Mucosa of rectum (tissue), 2 donors: ENCODE data around the gene CENPP.

Experiments used
- H3K27ac ChIP-seq, 2 donors: one replicate each; pipeline ENCODE4 v1.7.0; 2013; ENCODE audit warnings: inconsistent platforms in 2 of 2, low read depth in 2 of 2, low read length in 2 of 2
- H3K27me3 ChIP-seq, 2 donors: one replicate each; pipeline ENCODE4 v1.7.0; 2013; ENCODE audit warnings: low read length in 2 of 2; ENCODE audit not compliant: control insufficient read depth in 2 of 2, insufficient read depth in 2 of 2
- H3K36me3 ChIP-seq, 2 donors: one replicate each; pipeline ENCODE4 v1.7.0; 2013; ENCODE audit warnings: low read length in 2 of 2; ENCODE audit not compliant: control insufficient read depth in 2 of 2, insufficient read depth in 2 of 2
- H3K4me1 ChIP-seq, 2 donors: one replicate each; pipeline ENCODE4 v1.7.0; 2013; ENCODE audit warnings: low read length in 2 of 2, mild to moderate bottlenecking in 1 of 2; ENCODE audit not compliant: control insufficient read depth in 2 of 2, insufficient read depth in 2 of 2
- H3K4me3 ChIP-seq, 2 donors: one replicate each; pipeline ENCODE4 v1.7.0; 2013; ENCODE audit warnings: low read length in 2 of 2
- H3K9ac ChIP-seq, 2 donors: one replicate each; pipeline ENCODE4 v1.7.0; 2013; ENCODE audit warnings: low read length in 2 of 2, low read depth in 1 of 2, mild to moderate bottlenecking in 1 of 2
- H3K9me3 ChIP-seq, 2 donors: one replicate each; pipeline ENCODE4 v1.7.0; 2013; ENCODE audit warnings: low read length in 2 of 2; ENCODE audit not compliant: control insufficient read depth in 2 of 2
- donor health status: healthy.
- donor health status: Normal muscosa, but diverticular disease.

CENPP gene

DNA sequence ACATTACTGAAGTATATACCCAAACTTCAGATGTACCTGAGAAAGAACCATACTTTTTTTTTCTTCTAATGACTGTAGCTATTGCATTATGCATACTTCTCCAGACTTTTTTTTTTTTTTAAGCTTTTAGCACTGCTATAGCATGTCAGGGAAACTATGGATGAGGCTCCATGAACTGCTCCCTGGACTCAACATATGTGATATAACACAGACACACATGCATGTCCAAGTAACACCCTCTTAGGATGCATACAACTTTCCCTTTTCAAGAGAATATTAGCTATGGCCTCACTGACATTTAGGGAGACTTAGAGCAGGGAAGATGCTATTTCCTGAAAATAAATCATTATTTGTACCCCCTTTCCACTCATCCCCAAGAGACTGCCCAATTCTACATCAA, 157.1 kb downstream of the CENPP start:
- Histone ChIP-seq H3K27ac (no peak overlapping the region), H3K9ac (no peak overlapping the region), H3K9me3 (no peaks in the 10 kb centered on the region), H3K36me3 (no peaks in the 10 kb centered on the region), H3K27me3 (no peaks in the 10 kb centered on the region), H3K4me1 (peaks cover 2 to 5% of the 10 kb centered on the region in 2 donors), H3K4me3 (no peak overlapping the region)

DNA sequence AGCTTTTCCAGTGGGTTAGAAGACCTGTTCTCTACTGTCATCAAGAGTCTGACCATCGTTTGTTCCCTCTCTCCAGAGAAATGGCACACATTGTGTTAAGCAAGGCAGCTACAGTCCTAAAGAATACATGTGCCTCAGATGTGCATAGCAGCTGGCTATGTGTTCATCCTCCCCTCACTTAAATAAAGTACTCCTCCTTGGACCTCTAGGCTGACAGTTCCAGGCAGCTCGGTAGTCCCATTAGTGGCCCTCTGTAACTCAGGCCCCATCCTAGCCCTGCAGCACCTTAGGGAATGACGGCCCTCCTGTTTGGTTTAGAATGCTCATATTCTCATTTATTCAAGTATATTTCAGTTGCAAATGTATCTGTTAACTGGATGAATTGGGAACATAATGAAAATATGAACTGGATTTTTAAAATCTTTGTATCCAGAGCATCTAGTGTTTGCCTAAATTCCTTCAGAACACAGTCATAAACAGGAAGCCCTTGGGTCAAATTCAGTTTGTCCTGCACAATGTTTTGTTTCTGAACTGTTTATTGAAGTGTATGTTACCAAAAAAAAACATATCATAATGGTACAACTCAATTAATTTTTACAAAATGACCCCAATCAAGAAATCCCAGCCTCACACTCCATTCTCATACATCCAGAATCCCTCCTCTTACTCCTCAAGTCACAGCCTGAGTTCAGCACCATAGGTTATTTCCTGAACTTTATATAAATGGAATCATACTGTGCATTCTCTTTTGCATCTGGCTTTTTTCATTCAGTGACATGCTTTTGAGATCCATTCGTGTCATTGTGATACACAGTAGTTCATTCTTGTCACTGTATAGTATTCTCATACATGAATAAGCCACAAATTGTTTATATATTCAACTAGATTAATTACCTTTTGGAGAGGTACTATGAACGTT, 158.1 kb downstream of the CENPP start:
- Histone ChIP-seq H3K27me3 (no peaks in the 10 kb centered on the region), H3K27ac (no peak overlapping the region), H3K4me3 (no peak overlapping the region), H3K4me1 (peaks cover 2 to 5% of the 10 kb centered on the region in 2 donors), H3K36me3 (no peaks in the 10 kb centered on the region), H3K9ac (no peak overlapping the region), H3K9me3 (no peaks in the 10 kb centered on the region)

DNA sequence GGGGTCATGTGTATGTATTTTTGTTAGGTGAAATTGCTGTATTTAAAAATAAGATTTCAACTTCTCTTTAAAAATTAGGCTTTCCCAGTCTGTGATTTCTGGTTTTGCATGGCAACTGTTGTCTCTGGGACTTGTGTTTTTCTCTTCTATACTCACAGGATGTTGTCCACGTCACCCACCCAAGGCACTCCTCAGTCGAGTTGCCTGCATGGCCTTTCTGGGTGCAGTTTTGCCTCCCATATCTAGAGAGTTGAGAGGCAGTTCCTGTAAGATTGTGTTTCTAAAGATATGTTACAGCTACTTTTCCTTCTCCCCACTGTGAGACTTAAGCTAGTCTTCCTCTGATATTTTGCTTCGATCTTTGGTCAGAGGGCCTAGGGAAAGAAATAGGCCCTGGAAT, 158.8 kb downstream of the CENPP start:
- H3K27ac ChIP-seq = no peak overlapping the region
- no peak overlapping the region for H3K4me3 ChIP-seq
- H3K27me3 ChIP-seq = no peaks in the 10 kb centered on the region
- H3K36me3 ChIP-seq = no peaks in the 10 kb centered on the region
- H3K4me1 ChIP-seq = peaks cover 2 to 5% of the 10 kb centered on the region in 2 donors
- H3K9me3 ChIP-seq = no peaks in the 10 kb centered on the region
- no peak overlapping the region for H3K9ac ChIP-seq

DNA sequence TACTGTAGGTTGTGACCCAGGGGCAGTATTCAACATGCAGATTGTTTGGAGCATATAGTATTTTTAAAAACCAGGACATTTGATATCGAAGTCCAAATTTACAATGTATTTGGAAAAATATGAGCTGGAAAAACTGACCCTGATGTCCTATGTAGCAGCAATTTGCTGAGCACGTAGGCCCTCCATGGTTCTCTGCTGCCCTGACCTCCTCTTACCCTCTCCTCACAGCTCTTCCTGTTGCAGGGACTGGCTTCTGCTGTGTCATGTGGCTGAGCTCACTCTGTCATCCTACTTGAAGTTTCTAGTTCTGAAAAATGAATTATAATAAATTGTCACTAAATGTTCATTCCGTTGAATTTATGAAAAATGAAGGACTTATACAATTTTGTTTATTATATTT, 160.6 kb downstream of the CENPP start:
- Histone ChIP-seq H3K27ac (no peak overlapping the region), H3K4me3 (no peak overlapping the region), H3K9ac (no peak overlapping the region), H3K9me3 (no peaks in the 10 kb centered on the region), H3K4me1 (peaks cover 2 to 5% of the 10 kb centered on the region in 2 donors), H3K27me3 (no peaks in the 10 kb centered on the region), H3K36me3 (no peaks in the 10 kb centered on the region)

DNA sequence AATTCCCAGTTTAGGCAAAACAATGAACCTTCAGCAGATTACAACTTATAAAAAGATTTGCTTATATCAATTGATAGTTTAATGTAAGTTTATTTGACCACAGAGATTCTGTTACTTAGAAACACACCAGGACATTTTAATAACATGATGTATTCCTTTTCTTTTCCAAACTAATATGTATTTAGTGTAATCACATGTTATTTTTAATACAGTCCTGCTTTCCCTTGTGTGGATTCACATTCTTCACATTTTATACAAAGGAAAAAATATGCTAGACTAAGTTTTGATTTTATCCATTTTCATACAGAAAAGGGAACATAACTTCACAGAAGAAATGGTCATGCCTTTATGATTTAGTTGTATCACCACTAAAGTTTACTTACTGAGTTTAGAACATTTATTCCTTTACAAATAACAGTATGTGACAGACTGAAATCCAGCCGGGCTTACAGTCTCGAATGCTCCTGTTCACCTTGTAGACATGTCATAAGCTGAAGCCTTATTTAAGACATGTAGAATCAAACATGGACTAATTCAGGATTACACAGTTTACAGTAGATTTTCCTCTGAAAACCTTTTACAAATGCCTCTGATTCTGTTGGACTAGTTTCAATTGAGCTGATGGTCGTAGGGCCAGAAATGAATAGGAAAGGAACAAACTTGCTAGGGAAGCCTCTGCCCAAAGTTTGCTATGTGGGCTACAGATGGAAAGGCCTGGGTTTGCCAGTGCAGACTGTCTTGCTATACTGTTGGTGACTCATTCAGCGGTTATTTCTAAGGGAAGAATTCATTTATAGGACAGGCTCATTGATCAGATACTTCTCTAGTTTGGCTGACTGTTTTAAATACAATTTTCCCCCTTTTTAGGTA, 163.2 kb downstream of the CENPP start:
- H3K9me3 ChIP-seq = no peaks in the 10 kb centered on the region
- H3K36me3 ChIP-seq = no peaks in the 10 kb centered on the region
- peaks cover 0 to 2% of the 10 kb centered on the region in 2 donors for H3K4me1 ChIP-seq
- no peak overlapping the region for H3K4me3 ChIP-seq
- H3K27ac ChIP-seq = peak overlapping the region in 1 of 2 donors; percentile 17
- no peaks in the 10 kb centered on the region for H3K27me3 ChIP-seq
- no peak overlapping the region for H3K9ac ChIP-seq

DNA sequence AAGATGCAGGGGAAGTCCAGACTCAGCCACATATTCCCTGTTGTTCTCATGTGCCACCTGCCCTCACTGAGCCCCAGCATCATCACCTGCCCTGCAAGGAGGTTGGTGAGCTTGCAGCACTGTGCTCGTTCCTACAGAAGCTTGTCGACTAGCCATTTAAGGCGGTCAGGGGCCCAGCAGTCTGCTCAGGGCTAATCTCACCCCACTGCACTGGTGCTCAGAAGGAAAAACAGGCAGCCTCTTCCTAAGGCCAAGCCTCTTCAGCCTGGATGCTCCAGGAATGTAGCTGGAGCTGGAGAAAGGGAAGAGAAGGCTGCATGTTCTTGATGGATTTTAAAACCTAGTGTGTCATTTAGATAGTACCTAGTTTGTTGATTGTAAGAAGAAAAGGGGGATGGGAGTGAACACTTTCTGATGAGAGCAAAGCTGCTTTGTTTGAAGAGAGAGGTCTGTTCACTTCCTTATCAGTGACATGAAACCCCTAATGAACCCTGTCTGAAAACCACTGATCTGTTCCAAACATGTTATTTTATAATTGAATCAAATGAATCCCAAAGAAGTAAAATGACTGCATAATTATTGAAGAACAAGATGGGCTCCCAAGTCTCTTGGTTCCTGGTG, 167.1 kb downstream of the CENPP start:
- H3K27ac ChIP-seq = no peak overlapping the region

DNA sequence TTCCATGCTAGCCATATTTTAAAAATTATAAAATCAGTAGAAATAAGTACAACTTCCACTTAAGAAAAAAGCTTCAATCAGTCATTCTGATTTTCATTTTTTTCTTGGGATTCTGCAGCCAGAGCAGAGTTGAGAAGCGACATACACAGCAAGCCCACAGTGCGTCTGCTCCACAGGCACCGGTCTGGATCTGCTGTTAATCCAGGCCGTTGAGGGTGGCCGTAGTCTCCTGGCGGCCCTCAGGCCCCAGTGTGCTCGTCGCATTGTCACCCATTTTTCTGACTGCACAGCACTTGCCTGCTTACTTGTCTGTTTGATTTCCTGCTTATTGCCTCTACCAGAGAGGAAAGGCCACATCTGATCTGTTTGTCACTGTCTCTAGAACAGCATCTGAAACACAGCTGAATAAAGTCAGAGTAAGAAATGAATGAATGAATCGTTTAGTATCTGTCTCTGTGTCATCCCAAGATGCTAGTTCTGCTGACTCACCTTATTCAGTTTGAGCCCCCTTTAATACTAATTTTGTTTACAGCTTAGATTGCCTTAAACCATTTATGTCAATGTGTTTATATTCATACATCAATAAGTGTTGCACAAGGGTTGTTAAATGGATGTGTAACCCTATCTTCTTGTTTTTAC, 168.1 kb downstream of the CENPP start:
- Histone ChIP-seq H3K9me3 (no peaks in the 10 kb centered on the region), H3K9ac (no peak overlapping the region), H3K4me1 (no peaks in the 10 kb centered on the region), H3K27ac (no peak overlapping the region), H3K36me3 (no peaks in the 10 kb centered on the region), H3K27me3 (no peaks in the 10 kb centered on the region), H3K4me3 (no peak overlapping the region)

More for the DNA sequence above, 167.1 kb downstream of the CENPP start:
- Histone ChIP-seq H3K4me1 (no peaks in the 10 kb centered on the region), H3K4me3 (no peak overlapping the region), H3K36me3 (no peaks in the 10 kb centered on the region), H3K9me3 (no peaks in the 10 kb centered on the region), H3K9ac (no peak overlapping the region), H3K27me3 (no peaks in the 10 kb centered on the region)

DNA sequence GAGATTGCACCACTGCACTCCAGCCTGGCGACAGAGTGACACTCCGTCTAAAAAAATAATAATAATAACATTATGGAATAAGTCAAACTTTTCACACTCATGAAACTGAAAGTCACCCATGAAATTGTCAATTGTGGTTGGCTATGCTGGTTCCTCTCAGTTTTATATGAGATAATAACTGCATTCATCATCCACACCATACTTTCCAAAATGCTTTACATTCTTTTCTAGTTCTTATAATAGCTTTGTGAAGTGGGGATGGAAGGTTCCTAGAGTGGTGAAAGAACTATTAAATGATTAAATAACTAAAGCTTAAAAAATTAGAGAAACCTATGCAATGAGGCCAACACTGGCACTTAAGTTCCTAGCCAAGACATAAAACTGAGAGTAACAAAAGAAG, 169.1 kb downstream of the CENPP start:
- no peak overlapping the region for H3K4me3 ChIP-seq

DNA sequence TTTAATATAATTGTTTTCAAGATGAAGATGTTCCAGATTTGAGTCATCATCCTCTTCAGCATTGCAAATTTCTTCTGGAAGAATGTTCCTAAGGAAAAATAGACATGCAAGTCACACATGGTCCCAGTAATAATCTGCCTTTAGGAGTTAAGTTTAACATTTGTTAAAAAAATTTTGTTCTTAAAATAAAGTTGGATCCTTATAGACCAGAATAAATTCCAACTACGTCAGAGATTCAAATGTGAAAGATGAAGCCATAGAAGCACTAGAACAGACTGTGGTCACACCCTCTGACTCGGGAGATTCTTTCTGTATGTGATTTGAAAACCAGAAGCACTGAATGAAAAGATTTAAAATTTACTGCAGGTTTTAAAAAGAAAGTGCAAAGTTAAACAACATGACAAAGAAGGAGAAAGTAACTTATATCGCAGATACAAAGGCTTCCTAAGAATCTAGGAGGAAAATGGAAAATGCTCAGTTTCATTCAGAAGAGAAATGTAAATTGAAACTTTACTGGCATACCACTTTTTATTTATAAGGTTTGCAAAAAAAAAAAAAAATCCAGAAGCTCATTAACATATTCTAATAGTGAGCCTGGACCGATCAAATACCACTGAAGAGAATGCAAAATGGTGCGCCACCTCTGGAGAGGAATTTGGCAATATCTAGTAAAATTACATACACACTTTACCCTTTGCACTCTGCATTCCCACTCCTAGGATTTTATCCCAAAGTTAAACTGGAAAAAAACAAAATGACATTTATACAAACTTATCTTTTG, 170.8 kb downstream of the CENPP start:
- Histone ChIP-seq H3K27me3 (no peaks in the 10 kb centered on the region), H3K4me3 (no peak overlapping the region), H3K4me1 (no peaks in the 10 kb centered on the region), H3K36me3 (no peaks in the 10 kb centered on the region), H3K9me3 (no peaks in the 10 kb centered on the region), H3K9ac (no peak overlapping the region), H3K27ac (no peak overlapping the region)

More for the DNA sequence above, 169.1 kb downstream of the CENPP start:
- no peak overlapping the region for H3K27ac ChIP-seq
- H3K4me1 ChIP-seq = no peaks in the 10 kb centered on the region
- H3K9me3 ChIP-seq = no peaks in the 10 kb centered on the region
- no peaks in the 10 kb centered on the region for H3K27me3 ChIP-seq
- H3K9ac ChIP-seq = no peak overlapping the region
- H3K36me3 ChIP-seq = no peaks in the 10 kb centered on the region
